ENCODE measurements around the gene FAM200C. TPM values are rescaled to one million over a fixed set of nuclear protein-coding genes. Genes with fewer than 3 reads are reported as not detected.

The FAM200C gene
- total RNA-seq, 1 experiment from 2014 or later = 1.5 TPM

- H2AFZ ChIP-seq (ENCODE audit: low read length) = no peak overlapping the region
- BruUV-seq (replicated peaks) = no TSS peak
- TF ChIP-seq EZH2 (IDR thresholded peaks at IDR 0.05; ENCODE audit: low read length, unreplicated experiment) = no peak
- no peak for TF ChIP-seq EZH2phosphoT487 (IDR thresholded peaks at IDR 0.05; ENCODE audit: borderline replicate concordance, low read length)
- TF ChIP-seq, protein P1, sequence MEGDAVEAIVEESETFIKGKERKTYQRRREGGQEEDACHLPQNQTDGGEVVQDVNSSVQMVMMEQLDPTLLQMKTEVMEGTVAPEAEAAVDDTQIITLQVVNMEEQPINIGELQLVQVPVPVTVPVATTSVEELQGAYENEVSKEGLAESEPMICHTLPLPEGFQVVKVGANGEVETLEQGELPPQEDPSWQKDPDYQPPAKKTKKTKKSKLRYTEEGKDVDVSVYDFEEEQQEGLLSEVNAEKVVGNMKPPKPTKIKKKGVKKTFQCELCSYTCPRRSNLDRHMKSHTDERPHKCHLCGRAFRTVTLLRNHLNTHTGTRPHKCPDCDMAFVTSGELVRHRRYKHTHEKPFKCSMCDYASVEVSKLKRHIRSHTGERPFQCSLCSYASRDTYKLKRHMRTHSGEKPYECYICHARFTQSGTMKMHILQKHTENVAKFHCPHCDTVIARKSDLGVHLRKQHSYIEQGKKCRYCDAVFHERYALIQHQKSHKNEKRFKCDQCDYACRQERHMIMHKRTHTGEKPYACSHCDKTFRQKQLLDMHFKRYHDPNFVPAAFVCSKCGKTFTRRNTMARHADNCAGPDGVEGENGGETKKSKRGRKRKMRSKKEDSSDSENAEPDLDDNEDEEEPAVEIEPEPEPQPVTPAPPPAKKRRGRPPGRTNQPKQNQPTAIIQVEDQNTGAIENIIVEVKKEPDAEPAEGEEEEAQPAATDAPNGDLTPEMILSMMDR (conservative IDR thresholded peaks at IDR 0.05; ENCODE audit: low read depth, low read length) = peak; percentile 78
- CTCF ChIA-PET = interaction anchor here (0.5 to 1.3 kb wide), 13 partner anchors 11 to 369 kb away, joined by 3 to 8 read pairs (median 4); partner anchors contain the start of gene C1QTNF2
- H3K79me2 ChIP-seq (ENCODE audit: low read length) = no peaks in the 10 kb centered on the region
- H3K4me1 ChIP-seq (ENCODE audit: insufficient read depth, low read length) = no peaks in the 10 kb centered on the region
- H3K4me2 ChIP-seq (ENCODE audit: low read length) = no peak overlapping the region
- no peak overlapping the region for H3K27ac ChIP-seq (ENCODE audit: low read length)
- POLR2A ChIA-PET (ENCODE audit: unreplicated experiment) = interaction anchor here (0.6 kb wide), 1 partner anchor 284 kb away, joined by 6 read pairs; no protein-coding TSS in a partner anchor
- H3K27me3 ChIP-seq (ENCODE audit: low read length) = no peaks in the 10 kb centered on the region
- DNase-seq (peak; percentile 53), ATAC-seq (peak; percentile 50; the same call in 1 of the 2 replicates)
- no peak overlapping the region for H3K4me3 ChIP-seq (ENCODE audit: low read length)
- H3K36me3 ChIP-seq (ENCODE audit: low read depth, low read length) = no peaks in the 10 kb centered on the region
- H3K9me2 ChIP-seq (replicated peaks; ENCODE audit: low read length) = no peaks in the 10 kb centered on the region
- intact Hi-C loops (cut with micrococcal nuclease) = loop anchor here (1.0 kb wide), 4 partner anchors 46 to 370 kb away; no protein-coding TSS in a partner anchor
- H3K9ac ChIP-seq (ENCODE audit: low read length) = no peak overlapping the region
- no peaks in the 10 kb centered on the region for H4K20me1 ChIP-seq (ENCODE audit: low read length)
- no peaks in the 10 kb centered on the region for H3F3A ChIP-seq (ENCODE audit: low read length, unreplicated experiment)
- H3K9me3 ChIP-seq (ENCODE audit: low read length) = peaks cover 8% of the 10 kb centered on the region
These were observed 8.8 kb downstream of the FAM200C start for GRCh38 chr5:160390787-160391696.

GRCh38 chr5:160387445-160387844, 12.4 kb downstream of the FAM200C start:
- no peak for TF ChIP-seq EZH2phosphoT487 (IDR thresholded peaks at IDR 0.05; ENCODE audit: borderline replicate concordance, low read length)
- TF ChIP-seq EZH2 (IDR thresholded peaks at IDR 0.05; ENCODE audit: low read length, unreplicated experiment) = no peak
- TF ChIP-seq, protein P1 (conservative IDR thresholded peaks at IDR 0.05; ENCODE audit: low read depth, low read length) = no peak
- Histone ChIP-seq H4K20me1 (ENCODE audit: low read length) (no peaks in the 10 kb centered on the region), H2AFZ (ENCODE audit: low read length) (no peak overlapping the region), H3K9ac (ENCODE audit: low read length) (no peak overlapping the region), H3K9me2 (replicated peaks; ENCODE audit: low read length) (no peaks in the 10 kb centered on the region), H3F3A (ENCODE audit: low read length, unreplicated experiment) (no peaks in the 10 kb centered on the region), H3K27me3 (ENCODE audit: low read length) (no peaks in the 10 kb centered on the region), H3K4me2 (ENCODE audit: low read length) (no peak overlapping the region), H3K4me1 (ENCODE audit: insufficient read depth, low read length) (no peaks in the 10 kb centered on the region), H3K79me2 (ENCODE audit: low read length) (no peaks in the 10 kb centered on the region), H3K9me3 (ENCODE audit: low read length) (peaks cover 8% of the 10 kb centered on the region), H3K4me3 (ENCODE audit: low read length) (no peak overlapping the region), H3K27ac (ENCODE audit: low read length) (no peak overlapping the region), H3K36me3 (ENCODE audit: low read depth, low read length) (no peaks in the 10 kb centered on the region)
- CTCF ChIA-PET = no interaction called here
- intact Hi-C loops (cut with micrococcal nuclease) = no loop called here
- no TSS peak for BruUV-seq (replicated peaks)
- DNase-seq = no peak
- no peak for ATAC-seq
- POLR2A ChIA-PET (ENCODE audit: unreplicated experiment) = no interaction called here

GRCh38 chr5:160385496-160385895, 14.4 kb downstream of the FAM200C start:
- H4K20me1 ChIP-seq (ENCODE audit: low read length) = no peaks in the 10 kb centered on the region
- no peaks in the 10 kb centered on the region for H3K9me2 ChIP-seq (replicated peaks; ENCODE audit: low read length)
- H3F3A ChIP-seq (ENCODE audit: low read length, unreplicated experiment) = no peaks in the 10 kb centered on the region
- BruUV-seq (replicated peaks) = no TSS peak
- no peak overlapping the region for H3K4me3 ChIP-seq (ENCODE audit: low read length)
- no peak overlapping the region for H2AFZ ChIP-seq (ENCODE audit: low read length)
- no peaks in the 10 kb centered on the region for H3K4me1 ChIP-seq (ENCODE audit: insufficient read depth, low read length)
- POLR2A ChIA-PET (ENCODE audit: unreplicated experiment) = no interaction called here
- CTCF ChIA-PET = no interaction called here
- intact Hi-C loops (cut with micrococcal nuclease) = no loop called here
- no peak overlapping the region for H3K27ac ChIP-seq (ENCODE audit: low read length)
- H3K4me2 ChIP-seq (ENCODE audit: low read length) = no peak overlapping the region
- H3K9ac ChIP-seq (ENCODE audit: low read length) = no peak overlapping the region
- no peak for TF ChIP-seq EZH2 (IDR thresholded peaks at IDR 0.05; ENCODE audit: low read length, unreplicated experiment)
- TF ChIP-seq, protein P1 (conservative IDR thresholded peaks at IDR 0.05; ENCODE audit: low read depth, low read length) = no peak
- TF ChIP-seq EZH2phosphoT487 (IDR thresholded peaks at IDR 0.05; ENCODE audit: borderline replicate concordance, low read length) = no peak
- DNase-seq = no peak
- no peaks in the 10 kb centered on the region for H3K36me3 ChIP-seq (ENCODE audit: low read depth, low read length)
- H3K79me2 ChIP-seq (ENCODE audit: low read length) = no peaks in the 10 kb centered on the region
- no peaks in the 10 kb centered on the region for H3K27me3 ChIP-seq (ENCODE audit: low read length)
- no peak for ATAC-seq
- H3K9me3 ChIP-seq (ENCODE audit: low read length) = peaks cover 8% of the 10 kb centered on the region
